CD4-positive, alpha-beta memory T cell (primary cell): ENCODE measurements around the gene CARD10. TPM values are rescaled to one million over a fixed set of nuclear protein-coding genes. Genes with fewer than 3 reads are reported as not detected.
"Not testable (repeated sequence)": the region's sequence is repeated elsewhere in the genome, so short reads cannot be mapped to it uniquely, and the experiment has no call there.

Experiments used
- CTCF ChIA-PET: fragments of 350-600 bp; sonication (Branson Sonifier 250); formaldehyde crosslinking; loops from one replicate; lab custom pipeline; 2021; ENCODE audit warnings: inconsistent platforms; ENCODE audit not compliant: partially characterized antibody; lab: Charles Lee
- POLR2A ChIA-PET: fragments of 350-600 bp; sonication (Branson Sonifier 250); formaldehyde crosslinking; loops from one replicate; lab custom pipeline; 2021; ENCODE audit not compliant: partially characterized antibody; lab: Charles Lee
- DNase-seq, 5 donors: peaks; one replicate each; pipeline versions ENCODE4 v3.0.0 to v3.0.0-alpha.2; 2020 to 2022; ENCODE audit warnings: mixed read lengths in 1 of 5
- H3K27ac ChIP-seq: one replicate; pipeline ENCODE4 v1.7.0; 2013; ENCODE audit warnings: low read depth, low read length
- H3K27me3 ChIP-seq: 2 replicates; pipeline ENCODE4 v1.7.0; 2013; ENCODE audit warnings: mild to moderate bottlenecking, low read length, moderate library complexity; ENCODE audit not compliant: insufficient read depth
- H3K36me3 ChIP-seq: 2 replicates; pipeline ENCODE4 v1.7.0; 2013; ENCODE audit warnings: mild to moderate bottlenecking, low read length, moderate library complexity; ENCODE audit not compliant: insufficient read depth
- H3K4me1 ChIP-seq: 2 replicates; pipeline ENCODE4 v1.7.0; 2013; ENCODE audit warnings: mild to moderate bottlenecking, low read length, moderate library complexity; ENCODE audit not compliant: insufficient read depth
- H3K4me3 ChIP-seq, 2 donors: one replicate each; pipeline ENCODE4 v1.7.0; 2013; ENCODE audit warnings: low read length in 2 of 2, mild to moderate bottlenecking in 1 of 2
- H3K9me3 ChIP-seq, 2 donors: one replicate each; pipeline ENCODE4 v1.7.0; 2013; ENCODE audit warnings: low read length in 2 of 2, control low read depth in 1 of 2; ENCODE audit not compliant: control insufficient read depth in 1 of 2
- H3K27ac Mint-ChIP-seq, 7 donors: one replicate each; pipeline ENCODE4 v1.8.0; 2020 to 2021; ENCODE audit warnings: mixed read lengths in 7 of 7, mild to moderate bottlenecking in 6 of 7, inconsistent platforms in 3 of 7, moderate library complexity in 3 of 7
- H3K27me3 Mint-ChIP-seq, 2 donors: one replicate each; pipeline ENCODE4 v1.8.0; 2020 to 2021; ENCODE audit warnings: mixed read lengths in 2 of 2
- H3K36me3 Mint-ChIP-seq, 2 donors: one replicate each; pipeline ENCODE4 v1.8.0; 2020 to 2021; ENCODE audit warnings: mixed read lengths in 2 of 2, inconsistent platforms in 1 of 2, mild to moderate bottlenecking in 1 of 2
- H3K4me1 Mint-ChIP-seq, 4 donors: one replicate each; pipeline ENCODE4 v1.8.0; 2020 to 2021; ENCODE audit warnings: mixed read lengths in 4 of 4, mild to moderate bottlenecking in 1 of 4
- H3K4me3 Mint-ChIP-seq, 8 donors: one replicate each; pipeline ENCODE4 v1.8.0; 2020 to 2021; ENCODE audit warnings: mixed read lengths in 8 of 8, mild to moderate bottlenecking in 7 of 8, moderate library complexity in 6 of 8, inconsistent platforms in 3 of 8
- H3K9me3 Mint-ChIP-seq, 8 donors: one replicate each; pipeline ENCODE4 v1.8.0; 2020 to 2021; ENCODE audit warnings: mixed read lengths in 8 of 8, mild to moderate bottlenecking in 5 of 8, inconsistent platforms in 3 of 8, moderate library complexity in 1 of 8
- intact Hi-C: fragments of 100-400 bp; cut with micrococcal nuclease; formaldehyde crosslinking; loops from one replicate; pipeline ENCODE4 v1.15.1; 2023
- polyA plus RNA-seq, 2 donors: library from polyadenylated mRNA; unstranded; fragments of 300-500 nt; fragmentation: Illumina TruSeq; gene quantifications; one replicate each; pipeline ENCODE4 v1.2.3, GENCODE V29; 2021
- total RNA-seq, 2 experiments: library from RNA; stranded (reverse); gene quantifications; one replicate each; pipeline ENCODE4 v1.2.3, GENCODE V29; 2021

The CARD10 gene
- total and polyA plus RNA-seq, 4 experiments from 2014 or later, result 0.42 to 0.61 TPM; not detected in 2

DNA sequence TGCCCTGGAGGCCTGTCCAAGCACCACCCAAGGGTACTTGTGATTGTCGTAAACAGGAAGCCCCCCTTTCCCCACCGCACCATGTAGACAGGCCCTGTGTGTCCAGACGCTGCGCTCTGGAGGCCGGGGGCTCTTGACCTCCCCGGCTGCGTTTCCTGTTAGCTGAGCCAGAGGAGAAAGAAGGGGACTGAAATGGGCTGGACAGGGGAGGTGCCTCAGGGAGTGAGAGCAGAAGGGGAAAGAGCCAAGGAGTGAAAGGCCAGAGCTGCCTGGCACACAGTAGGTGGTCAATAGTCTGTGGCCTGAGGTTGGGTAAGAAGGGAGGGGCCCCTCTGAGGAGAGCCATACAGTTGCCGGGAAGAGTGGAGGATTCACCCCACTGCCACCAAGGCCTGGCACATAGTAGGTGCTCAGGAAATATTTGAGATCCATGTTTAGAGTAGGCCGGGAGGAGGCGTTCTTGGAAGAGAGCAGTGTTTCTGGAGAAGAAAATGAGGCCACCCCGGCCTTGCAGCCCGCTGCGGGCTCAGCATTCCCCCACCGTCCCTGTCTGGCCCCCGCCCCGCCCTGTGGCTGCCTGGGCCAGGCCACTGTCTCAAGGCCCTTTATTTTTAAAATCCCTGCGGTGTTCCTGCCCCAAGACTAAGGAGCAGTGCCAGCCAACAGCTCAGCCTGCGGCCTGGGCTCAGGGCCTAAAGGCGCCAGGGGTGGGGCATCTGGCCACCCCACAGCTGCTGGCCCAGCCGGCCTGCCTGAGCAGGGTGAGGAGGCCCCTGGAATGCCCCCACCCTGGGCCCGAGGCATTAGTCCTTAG lies 27.4 kb upstream of the CARD10 start:
- Mint-ChIP-seq H3K27ac (no peak overlapping the region), H3K27me3 (peaks cover 5 to 16% of the 10 kb centered on the region in 2 donors), H3K9me3 (peaks cover 0 to 2% (median 0%) of the 10 kb centered on the region in 8 donors), H3K4me3 (no peak overlapping the region), H3K4me1 (peaks cover 5 to 14% (median 10%) of the 10 kb centered on the region in 4 donors), H3K36me3 (no peaks in the 10 kb centered on the region)
- H3K4me1 ChIP-seq, result peaks cover 16% of the 10 kb centered on the region
- no peak overlapping the region for H3K4me3 ChIP-seq
- no peak for DNase-seq
- H3K27me3 ChIP-seq, result no peaks in the 10 kb centered on the region
- no peaks in the 10 kb centered on the region for H3K9me3 ChIP-seq
- intact Hi-C loops, result no loop called here
- POLR2A ChIA-PET, result interaction anchor here (1.4 kb wide), 1 partner anchor 19 kb away, joined by 3 read pairs; no protein-coding TSS in a partner anchor
- H3K27ac ChIP-seq, result no peak overlapping the region
- H3K36me3 ChIP-seq, result no peaks in the 10 kb centered on the region
- CTCF ChIA-PET, result interaction anchor here (2.3 to 16.8 kb wide), 2 partner anchors 18 to 36 kb away, joined by 5 to 523 read pairs; partner anchors contain the start of gene CDC42EP1

DNA sequence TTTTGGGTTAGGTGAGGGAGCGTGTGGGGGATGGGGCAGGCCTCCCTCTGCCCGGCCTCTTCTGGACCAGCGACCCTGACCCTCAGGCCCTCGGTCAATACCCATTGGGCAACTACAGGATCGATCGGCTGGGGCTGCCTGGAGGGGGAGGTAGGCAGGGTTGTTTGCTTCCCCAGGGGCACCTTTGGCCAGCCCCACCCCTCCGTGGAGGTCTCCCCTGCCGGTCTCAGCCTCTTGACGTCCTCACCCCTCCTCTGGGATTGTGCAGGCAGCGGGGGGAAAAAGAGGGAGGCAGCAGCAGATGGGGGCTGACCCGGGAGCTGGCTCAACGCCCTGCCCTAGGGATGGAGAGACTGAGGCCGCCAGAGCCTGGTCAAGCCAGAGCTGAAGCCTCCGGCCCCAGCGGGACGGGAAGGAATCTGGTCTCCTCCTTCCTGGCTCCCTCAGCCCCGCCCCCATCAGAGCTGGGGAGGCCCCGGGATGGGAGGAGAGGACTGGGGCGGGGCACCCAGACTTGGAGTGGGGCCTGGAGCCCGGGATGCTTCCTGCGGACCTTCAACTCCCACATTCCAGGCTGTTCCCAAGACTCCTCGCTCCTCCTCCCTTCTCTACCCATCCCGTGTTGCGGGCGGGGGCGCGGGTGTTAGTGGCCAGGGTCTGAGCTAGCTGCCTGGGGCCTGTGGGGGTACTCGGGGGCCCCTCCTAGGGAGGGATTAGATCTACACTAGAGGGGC lies 26.7 kb upstream of the CARD10 start:
- Histone ChIP-seq H3K27ac (no peak overlapping the region), H3K4me3 (no peak overlapping the region), H3K27me3 (no peaks in the 10 kb centered on the region), H3K36me3 (no peaks in the 10 kb centered on the region), H3K4me1 (peaks cover 18% of the 10 kb centered on the region), H3K9me3 (no peaks in the 10 kb centered on the region)
- Mint-ChIP-seq H3K36me3 (no peaks in the 10 kb centered on the region), H3K9me3 (peaks cover 0 to 2% (median 0%) of the 10 kb centered on the region in 8 donors), H3K27me3 (peaks cover 5 to 17% of the 10 kb centered on the region in 2 donors), H3K4me1 (peaks cover 5 to 21% (median 12%) of the 10 kb centered on the region in 4 donors), H3K4me3 (no peak overlapping the region), H3K27ac (no peak overlapping the region)
- CTCF ChIA-PET, result interaction anchor here (2.3 to 16.8 kb wide), 2 partner anchors 19 to 37 kb away, joined by 5 to 523 read pairs; partner anchors contain the start of gene CDC42EP1
- no peak for DNase-seq
- POLR2A ChIA-PET, result no interaction called here
- intact Hi-C loops, result no loop called here

GRCh38 chr22:37544955-37545702 lies 25.9 kb upstream of the CARD10 start:
- POLR2A ChIA-PET, result interaction anchor here (0.9 to 1.9 kb wide), 2 partner anchors 21 to 22 kb away, joined by 4 to 5 read pairs; no protein-coding TSS in a partner anchor
- Mint-ChIP-seq H3K4me1 (peaks cover 11 to 29% (median 18%) of the 10 kb centered on the region in 4 donors), H3K9me3 (no peaks in the 10 kb centered on the region), H3K27me3 (peaks cover 11 to 19% of the 10 kb centered on the region in 2 donors), H3K27ac (peak overlapping the region in 2 of 7 donors; percentile 8 to 59), H3K36me3 (no peaks in the 10 kb centered on the region), H3K4me3 (no peak overlapping the region)
- no peaks in the 10 kb centered on the region for H3K27me3 ChIP-seq
- intact Hi-C loops, result no loop called here
- H3K27ac ChIP-seq, result no peak overlapping the region
- H3K9me3 ChIP-seq, result no peaks in the 10 kb centered on the region
- DNase-seq, result peak; percentile 19 to 51 (median 28)
- peaks cover 18% of the 10 kb centered on the region for H3K4me1 ChIP-seq
- CTCF ChIA-PET, result interaction anchor here (0.5 to 16.8 kb wide), 6 partner anchors 9 to 275 kb away, joined by 3 to 523 read pairs (median 3); partner anchors contain the start of gene CDC42EP1
- H3K36me3 ChIP-seq, result no peaks in the 10 kb centered on the region
- H3K4me3 ChIP-seq, result no peak overlapping the region

DNA sequence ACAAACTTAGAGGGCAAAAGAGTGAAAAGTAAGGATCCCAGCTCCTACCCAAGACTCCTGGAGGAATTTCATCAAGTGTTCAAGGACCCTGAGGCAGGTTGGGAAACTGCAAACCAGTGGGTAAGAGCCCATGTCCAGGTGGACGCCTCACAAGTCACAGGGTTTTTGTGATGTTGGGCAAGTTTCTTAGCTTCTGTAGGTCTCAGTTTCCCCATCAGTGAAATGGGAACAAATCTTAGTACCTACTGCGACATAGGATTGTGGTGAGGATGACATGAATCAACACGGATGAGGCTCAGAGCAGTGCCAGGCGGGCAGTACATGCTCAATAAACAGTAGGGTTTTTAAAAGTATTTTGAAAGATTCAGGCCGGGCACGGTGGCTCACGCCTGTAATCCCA lies 23.7 kb upstream of the CARD10 start:
- Mint-ChIP-seq H3K27ac (no peak overlapping the region), H3K27me3 (peaks cover 16 to 25% of the 10 kb centered on the region in 2 donors), H3K36me3 (no peaks in the 10 kb centered on the region), H3K4me3 (no peak overlapping the region), H3K4me1 (peaks cover 18 to 48% (median 29%) of the 10 kb centered on the region in 4 donors), H3K9me3 (peaks cover 0 to 2% (median 0%) of the 10 kb centered on the region in 8 donors)
- no peak overlapping the region for H3K4me3 ChIP-seq
- H3K9me3 ChIP-seq, result no peaks in the 10 kb centered on the region
- no peak overlapping the region for H3K27ac ChIP-seq
- intact Hi-C loops, result loop anchor here (1.0 kb wide), 1 partner anchor 18 kb away; no protein-coding TSS in a partner anchor
- H3K4me1 ChIP-seq, result peaks cover 37% of the 10 kb centered on the region
- CTCF ChIA-PET, result interaction anchor here (0.7 to 16.8 kb wide), 4 partner anchors 22 to 152 kb away, joined by 4 to 523 read pairs (median 38); partner anchors contain the start of gene CDC42EP1
- POLR2A ChIA-PET, result interaction anchor here (5.5 kb wide), 1 partner anchor 25 kb away, joined by 60 read pairs; no protein-coding TSS in a partner anchor
- H3K36me3 ChIP-seq, result no peaks in the 10 kb centered on the region
- DNase-seq, result no peak
- no peaks in the 10 kb centered on the region for H3K27me3 ChIP-seq

- H3K9me3 ChIP-seq, intact Hi-C loops, H3K4me3 Mint-ChIP-seq, H3K4me3 ChIP-seq, H3K9me3 Mint-ChIP-seq, H3K36me3 Mint-ChIP-seq, H3K27ac ChIP-seq, H3K36me3 ChIP-seq, DNase-seq, H3K27me3 ChIP-seq: not testable (repeated sequence)
- Mint-ChIP-seq H3K4me1 (peaks cover 18 to 48% (median 29%) of the 10 kb centered on the region in 4 donors), H3K27ac (peak overlapping the region in 1 of 7 donors; percentile 65), H3K27me3 (peaks cover 16 to 24% of the 10 kb centered on the region in 2 donors)
- POLR2A ChIA-PET, result interaction anchor here (1.2 to 5.5 kb wide), 2 partner anchors 19 to 25 kb away, joined by 3 to 60 read pairs; no protein-coding TSS in a partner anchor
- CTCF ChIA-PET, result interaction anchor here (1.4 to 16.8 kb wide), 3 partner anchors 22 to 65 kb away, joined by 4 to 523 read pairs (median 72); partner anchors contain the start of gene CDC42EP1
- peaks cover 41% of the 10 kb centered on the region for H3K4me1 ChIP-seq
These were observed 23.2 kb upstream of the CARD10 start for GRCh38 chr22:37542416-37542815.

- POLR2A ChIA-PET, result interaction anchor here (0.6 to 5.5 kb wide), 5 partner anchors 24 to 516 kb away, joined by 3 to 60 read pairs (median 3); no protein-coding TSS in a partner anchor
- not testable (repeated sequence) for DNase-seq, H3K27ac Mint-ChIP-seq, H3K36me3 ChIP-seq, H3K27ac ChIP-seq, H3K9me3 Mint-ChIP-seq, H3K9me3 ChIP-seq, H3K36me3 Mint-ChIP-seq, H3K27me3 ChIP-seq, H3K4me3 Mint-ChIP-seq, H3K4me3 ChIP-seq
- peaks cover 31% of the 10 kb centered on the region for H3K4me1 ChIP-seq
- H3K4me1 Mint-ChIP-seq, result peaks cover 14 to 40% (median 24%) of the 10 kb centered on the region in 4 donors
- intact Hi-C loops, result loop anchor here (2.0 kb wide), 1 partner anchor 55 kb away; no protein-coding TSS in a partner anchor
- peaks cover 15 to 18% of the 10 kb centered on the region in 2 donors for H3K27me3 Mint-ChIP-seq
- CTCF ChIA-PET, result interaction anchor here (1.0 to 16.8 kb wide), 9 partner anchors 10 to 426 kb away, joined by 3 to 523 read pairs (median 4); partner anchors contain the start of gene CDC42EP1
These were observed 20.6 kb upstream of the CARD10 start for GRCh38 chr22:37539790-37540189.
